GM12801 (cell line): ENCODE results near the gene TSPAN18.

ENCODE experiments used
- TF ChIP-seq, protein P1 (sequence below): IDR thresholded peaks from one replicate; pipeline ENCODE4 v1.5.1; 2011; ENCODE audit warnings: control low read depth; ENCODE audit not compliant: insufficient read length; ENCODE audit errors: extremely low read depth

Gene TSPAN18

DNA sequence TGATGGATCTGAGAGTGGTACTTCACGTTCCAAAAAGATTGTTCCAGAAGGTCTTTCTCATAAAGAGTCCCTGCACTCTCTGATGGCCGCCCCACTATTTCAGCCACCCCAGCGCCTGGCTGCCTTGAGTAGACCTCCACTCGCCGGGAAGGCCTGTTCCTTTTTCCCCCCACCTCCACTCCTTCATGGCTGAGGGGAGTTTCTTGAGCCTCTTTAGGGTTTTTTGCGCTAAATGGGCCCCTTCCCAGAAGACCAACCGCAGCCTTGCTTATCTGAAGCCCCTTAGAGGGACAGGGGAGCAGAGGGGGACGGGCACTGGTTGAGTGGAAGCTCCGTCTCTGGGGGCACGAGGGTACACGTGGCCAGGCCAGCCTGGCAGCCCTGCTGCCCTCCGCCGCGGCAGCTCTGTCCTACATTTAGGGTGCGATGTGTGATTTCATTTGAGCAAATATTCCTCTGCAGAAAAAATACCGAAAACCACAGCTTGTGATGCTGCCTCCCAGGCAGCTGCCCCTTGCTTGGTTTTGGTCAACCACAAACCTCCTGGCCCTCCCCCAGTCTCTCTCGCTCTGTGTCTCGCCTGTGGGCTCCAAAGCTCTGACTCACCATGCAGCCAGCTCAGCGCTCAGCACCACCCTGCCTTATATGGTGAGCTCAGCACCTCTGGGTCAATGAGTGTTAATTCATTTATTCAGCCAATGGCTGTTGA lies 135.2 kb downstream of the TSPAN18 start:
- TF ChIP-seq, protein P1, sequence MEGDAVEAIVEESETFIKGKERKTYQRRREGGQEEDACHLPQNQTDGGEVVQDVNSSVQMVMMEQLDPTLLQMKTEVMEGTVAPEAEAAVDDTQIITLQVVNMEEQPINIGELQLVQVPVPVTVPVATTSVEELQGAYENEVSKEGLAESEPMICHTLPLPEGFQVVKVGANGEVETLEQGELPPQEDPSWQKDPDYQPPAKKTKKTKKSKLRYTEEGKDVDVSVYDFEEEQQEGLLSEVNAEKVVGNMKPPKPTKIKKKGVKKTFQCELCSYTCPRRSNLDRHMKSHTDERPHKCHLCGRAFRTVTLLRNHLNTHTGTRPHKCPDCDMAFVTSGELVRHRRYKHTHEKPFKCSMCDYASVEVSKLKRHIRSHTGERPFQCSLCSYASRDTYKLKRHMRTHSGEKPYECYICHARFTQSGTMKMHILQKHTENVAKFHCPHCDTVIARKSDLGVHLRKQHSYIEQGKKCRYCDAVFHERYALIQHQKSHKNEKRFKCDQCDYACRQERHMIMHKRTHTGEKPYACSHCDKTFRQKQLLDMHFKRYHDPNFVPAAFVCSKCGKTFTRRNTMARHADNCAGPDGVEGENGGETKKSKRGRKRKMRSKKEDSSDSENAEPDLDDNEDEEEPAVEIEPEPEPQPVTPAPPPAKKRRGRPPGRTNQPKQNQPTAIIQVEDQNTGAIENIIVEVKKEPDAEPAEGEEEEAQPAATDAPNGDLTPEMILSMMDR, result no peak

DNA sequence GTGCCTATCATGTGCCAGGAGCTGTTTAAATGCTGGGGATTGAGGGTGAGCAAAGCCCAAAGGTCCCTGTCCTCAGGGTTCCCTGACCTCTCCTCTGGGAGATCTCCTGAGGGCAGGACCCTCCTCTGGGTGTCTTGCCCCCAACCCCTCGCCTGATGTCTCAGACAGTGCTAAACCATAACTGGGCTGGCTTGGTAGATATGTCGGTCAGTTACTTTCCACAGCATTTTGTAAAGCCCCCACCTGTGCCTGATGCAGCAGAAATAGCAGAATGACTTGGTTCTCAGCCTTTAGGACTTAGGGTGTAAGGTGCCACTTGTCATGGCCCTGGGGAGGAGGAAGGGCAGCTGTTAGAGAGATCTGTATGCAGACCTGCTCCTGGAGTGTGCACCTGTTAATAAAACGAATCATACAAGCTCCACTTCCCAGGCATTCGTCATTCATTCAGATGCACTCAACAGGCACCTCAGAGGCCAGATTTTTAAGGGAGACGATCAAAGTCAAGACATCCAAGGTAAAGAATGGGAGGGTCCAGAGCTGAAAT lies 135.9 kb downstream of the TSPAN18 start:
- TF ChIP-seq, protein P1, result no peak

DNA sequence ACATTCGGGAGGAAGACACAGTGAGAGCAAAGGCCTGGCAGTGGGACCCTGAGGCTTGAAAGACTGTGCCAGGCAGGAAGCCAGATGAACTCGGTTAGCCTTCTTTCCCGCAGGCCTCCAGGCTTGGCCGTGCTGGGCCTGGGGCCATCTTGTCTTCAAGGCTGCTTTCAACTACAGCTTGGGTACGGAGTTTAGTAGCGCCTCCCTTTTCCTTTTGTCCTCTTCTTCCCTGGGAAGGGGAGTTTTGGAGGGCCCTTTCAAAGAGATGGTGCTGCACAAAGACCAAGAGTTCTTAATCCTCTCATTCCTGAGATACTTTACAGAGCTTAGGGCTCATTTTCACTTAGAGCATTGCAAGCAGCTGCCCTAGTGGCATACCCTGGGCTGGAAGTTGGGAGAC lies 136.5 kb downstream of the TSPAN18 start:
- TF ChIP-seq, protein P1, result no peak

DNA sequence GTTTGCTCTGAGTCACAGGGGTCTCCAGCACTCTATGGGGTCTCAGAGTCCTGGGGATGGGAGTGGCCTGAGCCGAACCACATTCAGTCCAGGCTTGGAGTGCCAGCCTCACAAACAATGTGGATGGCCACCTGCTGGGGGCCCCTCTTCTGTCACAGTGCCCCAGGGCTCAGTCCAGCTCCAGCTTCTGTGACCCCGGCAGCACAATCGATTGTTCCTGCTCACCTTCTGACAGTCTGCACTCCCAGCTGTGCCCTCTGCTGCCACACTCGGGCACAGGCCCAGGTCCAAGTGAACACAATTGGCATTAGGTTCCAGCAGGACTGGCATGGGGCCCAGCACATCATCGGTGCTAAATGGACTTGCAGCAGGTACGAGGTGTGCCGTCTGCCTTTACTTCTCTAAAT lies 139.1 kb downstream of the TSPAN18 start:
- TF ChIP-seq, protein P1, result no peak

DNA sequence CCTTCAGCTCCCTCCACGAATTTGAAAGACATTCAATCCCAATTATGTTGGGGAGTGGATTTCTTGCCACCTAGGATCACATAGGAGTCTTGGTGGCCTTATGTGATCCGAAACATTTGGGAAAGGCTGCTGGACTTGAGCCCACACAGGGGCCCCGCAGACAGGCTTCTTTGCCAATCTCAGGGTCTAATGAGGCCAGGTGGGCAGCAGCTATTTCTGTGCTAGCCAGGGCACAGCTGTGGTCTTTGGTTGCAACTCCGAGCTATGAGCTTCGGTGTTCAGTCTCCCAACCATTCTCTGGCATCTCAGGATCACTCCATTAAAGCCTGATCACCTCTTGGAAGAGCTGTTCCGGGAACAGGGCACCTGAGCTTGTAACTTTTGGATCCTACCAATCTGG lies 139.5 kb downstream of the TSPAN18 start:
- TF ChIP-seq, protein P1, result no peak

DNA sequence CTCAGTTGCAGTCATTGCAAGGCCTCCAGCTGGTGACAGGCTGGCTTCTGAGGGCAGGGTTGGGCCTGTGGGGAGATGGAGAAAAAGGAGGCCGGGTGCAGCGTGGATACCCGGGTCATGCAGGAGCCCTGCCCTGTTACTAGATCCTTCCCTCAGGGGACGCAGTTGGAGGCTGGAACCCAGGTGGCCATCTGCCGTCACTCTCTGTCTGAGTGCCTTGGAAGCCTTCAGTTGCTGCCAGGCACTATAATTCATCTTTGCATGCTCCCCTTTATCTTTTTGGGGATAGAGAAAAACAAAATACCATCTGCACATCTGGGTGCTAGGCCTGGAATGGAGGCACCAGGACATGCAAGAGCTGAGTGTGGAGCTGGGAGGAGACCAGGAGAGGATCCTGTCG lies 141.3 kb downstream of the TSPAN18 start:
- TF ChIP-seq, protein P1, result no peak

DNA sequence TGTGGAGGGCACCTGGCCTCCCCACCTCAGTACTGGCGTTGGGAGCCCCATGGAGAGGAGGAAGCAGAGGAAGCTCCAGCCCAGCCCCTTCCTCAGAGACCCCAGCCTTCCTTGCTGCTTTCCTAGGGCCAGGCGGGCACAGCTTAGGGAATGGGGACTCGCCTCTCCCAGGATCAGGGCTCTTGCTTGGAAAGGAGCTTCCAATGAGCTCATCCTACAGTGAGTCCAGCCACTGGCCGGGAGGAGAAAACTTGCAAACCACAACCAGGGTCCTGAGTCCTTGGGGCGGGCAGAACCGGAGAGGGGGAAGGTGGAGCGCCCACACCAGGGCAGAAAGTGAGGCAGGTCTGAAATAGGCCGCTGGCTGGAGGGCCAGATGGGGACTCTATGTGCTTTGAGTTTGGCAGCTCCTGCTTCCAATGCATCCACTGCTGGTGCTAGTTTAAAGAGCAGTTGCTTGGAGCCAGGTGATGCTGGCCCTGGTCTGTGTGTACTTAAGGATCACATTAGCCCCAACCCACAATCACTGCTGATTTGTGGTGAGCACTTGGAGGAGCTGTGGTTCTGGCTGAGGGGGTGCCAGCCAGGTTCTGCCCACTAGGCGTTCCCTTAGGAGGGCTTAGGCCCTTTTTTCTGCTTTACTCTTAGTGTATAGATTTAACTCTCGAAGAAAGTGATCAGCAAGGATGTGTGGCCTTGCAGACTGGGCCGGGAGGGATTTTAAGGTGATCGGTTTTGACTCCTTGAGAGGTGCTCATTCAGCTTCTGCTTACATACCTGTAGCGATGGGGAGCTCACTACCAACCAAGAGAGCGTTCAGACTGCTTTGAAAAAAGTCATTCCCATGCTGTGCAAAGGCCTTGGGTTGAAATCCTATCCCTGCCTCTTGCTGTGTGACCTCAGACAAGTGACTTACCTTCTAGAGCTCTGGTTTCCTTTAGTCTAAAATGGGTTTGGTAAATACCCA lies 142.0 kb downstream of the TSPAN18 start:
- TF ChIP-seq, protein P1, result no peak
